Ascending aorta (tissue), 2 donors: Measurements from ENCODE around the gene AEN. TPM values are rescaled to one million over a fixed set of nuclear protein-coding genes. Genes with fewer than 3 reads are reported as not detected.

Source experiments
- DNase-seq, 2 donors: peaks; one replicate each; pipeline ENCODE4 v3.0.0-alpha.2; 2019; ENCODE audit warnings: low spot score in 2 of 2
- H3K27ac ChIP-seq, 2 donors: fragments of 200-600 bp; sonication (generic); one replicate each; pipeline ENCODE4 v1.5.1; 2016 to 2017; ENCODE audit warnings: mild to moderate bottlenecking in 1 of 2
- H3K27me3 ChIP-seq: fragments of 200-600 bp; sonication (generic); one replicate; pipeline ENCODE4 v1.5.1; 2017
- H3K36me3 ChIP-seq, 2 donors: fragments of 200-600 bp; sonication (generic); one replicate each; pipeline ENCODE4 v1.5.1; 2016
- H3K4me1 ChIP-seq, 2 donors: fragments of 200-600 bp; sonication (generic); one replicate each; pipeline ENCODE4 v1.5.1; 2016 to 2017; ENCODE audit warnings: mild to moderate bottlenecking in 1 of 2
- H3K4me3 ChIP-seq, 2 donors: fragments of 200-600 bp; sonication (generic); one replicate each; pipeline ENCODE4 v1.5.1; 2016 to 2017; ENCODE audit warnings: mild to moderate bottlenecking in 1 of 2
- H3K9me3 ChIP-seq, 2 donors: fragments of 200-600 bp; sonication (generic); one replicate each; pipeline ENCODE4 v1.5.1; 2016
- intact Hi-C: fragments of 100-400 bp; cut with DNase I; formaldehyde crosslinking; loops from one replicate; pipeline ENCODE4 v1.15.1; 2023
- total RNA-seq: library from RNA; depleted of rRNA; stranded (reverse); fragments of >200 nt; gene quantifications from one replicate; pipeline ENCODE4 v1.1.0, GENCODE V29; 2016
- TF ChIP-seq, protein P1 (sequence below), 3 experiments: fragments of 200-600 bp in 2 of 3; fragments of 450-650 bp in 1 of 3; sonication (generic) in 2 of 3; IDR thresholded peaks; one replicate each; pipeline ENCODE4 v1.5.1; 2016 to 2019; ENCODE audit warnings: antibody characterized with exemption in 3 of 3, mild to moderate bottlenecking in 1 of 3, moderate library complexity in 1 of 3

The AEN gene
- total RNA-seq, 1 donor from 2014 or later, result 13.5 TPM

DNA sequence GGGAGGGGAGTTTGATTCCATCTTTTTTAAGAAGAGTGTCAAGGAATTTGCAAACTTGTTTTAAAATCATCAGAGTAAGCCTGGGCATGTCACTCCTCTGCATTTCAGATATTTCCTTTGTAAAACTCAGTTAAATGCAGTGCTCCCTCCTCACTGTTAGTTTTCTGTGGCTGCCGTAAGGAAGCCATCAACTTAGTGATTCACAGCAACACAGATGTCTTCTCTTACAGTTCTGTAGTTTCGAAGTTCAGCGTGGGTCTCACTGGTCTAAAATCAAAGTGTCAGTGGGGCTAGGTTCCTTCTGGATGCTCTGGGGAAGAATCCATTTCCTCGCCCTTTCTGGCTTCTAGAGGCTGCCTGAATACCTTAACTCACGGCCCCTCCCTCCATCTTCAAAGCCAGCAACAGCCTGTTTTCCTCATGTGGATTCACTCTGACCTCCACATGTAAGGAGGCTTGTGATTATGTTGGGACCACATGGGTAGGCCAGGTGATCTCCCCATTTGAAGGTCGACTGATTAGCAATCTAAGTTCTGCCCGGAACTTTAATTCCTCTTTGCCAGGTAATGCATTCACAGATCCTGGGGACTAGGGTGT lies 30.1 kb downstream of the AEN start:
- intact Hi-C loops, result loop anchor here (10.0 kb wide), 2 partner anchors 364 to 524 kb away; no protein-coding TSS in a partner anchor
- no peak overlapping the region for H3K4me3 ChIP-seq
- H3K9me3 ChIP-seq, result no peaks in the 10 kb centered on the region
- no peak overlapping the region for H3K27ac ChIP-seq
- H3K36me3 ChIP-seq, result no peaks in the 10 kb centered on the region
- DNase-seq, result no peak
- TF ChIP-seq, protein P1, sequence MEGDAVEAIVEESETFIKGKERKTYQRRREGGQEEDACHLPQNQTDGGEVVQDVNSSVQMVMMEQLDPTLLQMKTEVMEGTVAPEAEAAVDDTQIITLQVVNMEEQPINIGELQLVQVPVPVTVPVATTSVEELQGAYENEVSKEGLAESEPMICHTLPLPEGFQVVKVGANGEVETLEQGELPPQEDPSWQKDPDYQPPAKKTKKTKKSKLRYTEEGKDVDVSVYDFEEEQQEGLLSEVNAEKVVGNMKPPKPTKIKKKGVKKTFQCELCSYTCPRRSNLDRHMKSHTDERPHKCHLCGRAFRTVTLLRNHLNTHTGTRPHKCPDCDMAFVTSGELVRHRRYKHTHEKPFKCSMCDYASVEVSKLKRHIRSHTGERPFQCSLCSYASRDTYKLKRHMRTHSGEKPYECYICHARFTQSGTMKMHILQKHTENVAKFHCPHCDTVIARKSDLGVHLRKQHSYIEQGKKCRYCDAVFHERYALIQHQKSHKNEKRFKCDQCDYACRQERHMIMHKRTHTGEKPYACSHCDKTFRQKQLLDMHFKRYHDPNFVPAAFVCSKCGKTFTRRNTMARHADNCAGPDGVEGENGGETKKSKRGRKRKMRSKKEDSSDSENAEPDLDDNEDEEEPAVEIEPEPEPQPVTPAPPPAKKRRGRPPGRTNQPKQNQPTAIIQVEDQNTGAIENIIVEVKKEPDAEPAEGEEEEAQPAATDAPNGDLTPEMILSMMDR (IDR thresholded peaks at IDR 0.05), result no peak
- no peaks in the 10 kb centered on the region for H3K4me1 ChIP-seq
- H3K27me3 ChIP-seq, result no peaks in the 10 kb centered on the region

DNA sequence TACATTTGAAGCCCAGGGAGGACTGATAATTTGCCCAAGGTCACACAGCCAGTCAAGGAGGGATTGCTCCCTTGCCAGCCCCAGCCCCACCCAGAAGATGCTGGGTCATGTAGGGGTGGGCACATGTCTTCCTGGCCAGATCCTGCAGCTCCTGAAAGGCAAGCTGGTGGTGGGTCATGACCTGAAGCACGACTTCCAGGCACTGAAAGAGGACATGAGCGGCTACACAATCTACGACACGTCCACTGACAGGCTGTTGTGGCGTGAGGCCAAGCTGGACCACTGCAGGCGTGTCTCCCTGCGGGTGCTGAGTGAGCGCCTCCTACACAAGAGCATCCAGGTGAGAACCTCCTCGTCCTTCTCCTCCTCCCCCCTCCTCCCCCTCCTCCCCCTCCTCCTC lies 30.8 kb downstream of the AEN start:
- Histone ChIP-seq H3K27ac (no peak overlapping the region), H3K27me3 (no peaks in the 10 kb centered on the region), H3K9me3 (no peaks in the 10 kb centered on the region), H3K36me3 (no peaks in the 10 kb centered on the region), H3K4me3 (no peak overlapping the region), H3K4me1 (no peaks in the 10 kb centered on the region)
- no peak for DNase-seq
- TF ChIP-seq, protein P1 (IDR thresholded peaks at IDR 0.05), result no peak
- intact Hi-C loops, result loop anchor here (10.0 kb wide), 2 partner anchors 363 to 523 kb away; no protein-coding TSS in a partner anchor

DNA sequence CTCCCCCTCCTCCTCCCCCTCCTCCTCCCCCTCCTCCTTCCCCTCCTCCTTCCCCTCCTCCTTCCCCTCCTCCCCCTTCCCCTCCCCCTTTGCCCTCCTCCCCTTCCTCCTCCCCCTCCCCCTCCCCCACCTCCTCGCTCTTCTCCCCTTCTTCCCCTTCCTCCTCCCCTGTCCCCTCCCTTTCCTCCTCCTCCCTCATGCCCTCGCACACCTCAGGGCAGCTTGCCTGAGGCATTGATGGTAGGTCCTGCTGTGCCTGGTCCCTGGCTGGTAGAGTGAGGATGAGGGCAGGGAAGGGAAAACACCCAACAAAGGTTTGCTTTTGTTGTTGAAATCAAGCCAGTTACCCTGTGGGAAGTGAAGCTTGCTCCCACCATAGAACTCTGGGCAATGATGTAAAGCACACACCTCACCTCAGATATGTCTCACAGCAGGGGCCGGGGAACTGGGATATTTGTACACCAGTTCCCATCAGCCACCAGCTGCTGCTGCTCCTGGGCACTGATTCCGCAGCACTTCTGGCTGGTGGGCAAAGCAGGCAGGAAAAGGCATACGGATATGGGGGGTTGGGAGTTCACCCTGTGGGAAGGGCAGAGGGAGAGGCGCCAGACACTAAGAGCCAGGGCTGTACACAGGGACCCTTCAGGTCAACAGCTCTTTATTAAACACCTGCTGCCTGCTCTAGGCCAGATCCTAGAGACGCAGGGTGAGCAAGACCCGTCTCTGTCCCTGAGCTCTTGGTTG lies 31.5 kb downstream of the AEN start:
- intact Hi-C loops, result loop anchor here (10.0 kb wide), 2 partner anchors 362 to 522 kb away; no protein-coding TSS in a partner anchor

DNA sequence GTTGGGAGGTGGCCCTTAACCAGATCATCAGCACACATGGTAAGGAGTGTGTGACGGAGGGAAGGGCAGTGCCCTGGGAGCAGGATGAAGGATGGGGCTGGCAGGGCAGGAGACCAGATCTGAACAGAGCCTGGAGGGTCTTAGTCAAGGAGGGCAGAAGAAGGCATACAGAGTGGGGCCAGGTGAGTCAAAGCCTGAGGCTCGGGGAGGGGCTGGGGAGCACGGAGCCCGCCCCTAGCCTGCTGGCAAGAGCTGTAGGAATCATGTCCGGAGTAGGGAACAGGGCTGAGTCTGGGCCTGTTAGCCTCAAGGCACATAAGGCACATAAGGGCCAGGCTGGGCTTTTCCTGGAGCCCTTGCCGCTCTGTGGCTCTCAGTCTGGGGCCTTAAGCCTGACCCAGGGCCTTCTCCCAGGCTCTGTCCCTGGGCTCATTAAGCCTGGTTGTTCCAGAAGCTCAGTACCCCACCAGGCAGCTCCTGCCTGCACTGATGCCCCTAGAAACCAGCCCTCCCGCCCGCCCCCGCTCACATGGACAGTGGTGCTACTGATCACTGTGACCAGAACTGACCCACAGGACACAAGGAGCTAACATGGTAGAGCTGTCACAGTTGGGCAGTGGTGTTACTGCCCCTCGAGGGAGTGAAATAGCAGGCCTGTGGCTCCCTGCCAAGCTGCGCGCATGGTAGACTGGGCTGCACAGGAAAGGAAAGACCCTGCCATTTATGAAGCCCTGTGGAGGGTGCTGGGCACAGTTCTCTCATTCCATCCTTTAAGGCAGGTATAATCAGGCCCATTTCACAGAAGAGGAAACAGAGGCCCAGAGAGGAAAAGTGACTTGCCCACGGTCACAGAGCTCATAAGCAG lies 32.3 kb downstream of the AEN start:
- Histone ChIP-seq H3K36me3 (no peaks in the 10 kb centered on the region), H3K9me3 (no peaks in the 10 kb centered on the region), H3K27ac (no peak overlapping the region), H3K4me1 (peaks cover 0 to under 1% of the 10 kb centered on the region in 2 donors), H3K4me3 (no peak overlapping the region), H3K27me3 (no peaks in the 10 kb centered on the region)
- DNase-seq, result peak in 1 of 2 donors; percentile 54
- TF ChIP-seq, protein P1 (IDR thresholded peaks at IDR 0.05), result no peak
- intact Hi-C loops, result loop anchor here (10.0 kb wide), 2 partner anchors 361 to 521 kb away; no protein-coding TSS in a partner anchor

More for the DNA sequence above, 31.5 kb downstream of the AEN start:
- Histone ChIP-seq H3K9me3 (no peaks in the 10 kb centered on the region), H3K36me3 (no peaks in the 10 kb centered on the region), H3K27ac (no peak overlapping the region), H3K4me3 (no peak overlapping the region), H3K4me1 (no peaks in the 10 kb centered on the region), H3K27me3 (no peaks in the 10 kb centered on the region)
- DNase-seq, result no peak
- TF ChIP-seq, protein P1 (IDR thresholded peaks at IDR 0.05), result no peak

DNA sequence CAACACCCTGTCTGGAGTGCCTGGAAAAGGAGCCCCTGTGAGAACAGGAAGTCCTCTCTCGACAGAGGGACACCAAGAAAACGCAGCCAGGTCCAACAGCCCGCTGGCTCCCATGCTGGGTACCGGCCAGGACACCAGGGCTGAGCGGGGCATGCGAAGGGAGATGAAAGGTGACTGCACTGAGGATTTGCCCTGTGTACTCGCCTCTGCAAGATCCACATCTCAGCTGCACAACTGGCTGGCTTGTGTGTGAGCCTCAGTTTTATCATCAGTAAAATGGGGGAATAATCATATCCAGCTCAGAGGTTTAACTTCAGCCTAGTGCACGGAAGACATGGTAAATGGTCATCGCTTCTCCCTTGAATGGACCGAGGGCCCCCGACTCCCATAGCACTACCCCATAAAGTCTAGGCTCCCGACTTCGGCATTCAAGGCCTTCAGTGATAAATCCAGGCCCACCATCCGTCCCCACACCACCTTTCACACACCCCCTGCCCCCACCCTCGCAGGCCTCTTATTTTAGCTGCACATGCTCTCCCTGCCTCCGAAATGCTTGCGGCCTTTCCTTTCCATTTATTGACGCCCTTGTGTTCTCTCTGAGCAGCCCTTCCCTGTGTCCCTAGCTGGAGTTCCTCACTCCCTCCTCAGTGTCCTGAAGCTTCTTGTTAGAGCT lies 33.4 kb downstream of the AEN start:
- Histone ChIP-seq H3K9me3 (no peaks in the 10 kb centered on the region), H3K4me3 (no peak overlapping the region), H3K36me3 (no peaks in the 10 kb centered on the region), H3K27me3 (no peaks in the 10 kb centered on the region), H3K27ac (no peak overlapping the region), H3K4me1 (peaks cover 4 to 9% of the 10 kb centered on the region in 2 donors)
- intact Hi-C loops, result loop anchor here (5.0 to 10.0 kb wide), 4 partner anchors 93 to 520 kb away; no protein-coding TSS in a partner anchor
- TF ChIP-seq, protein P1 (IDR thresholded peaks at IDR 0.05), result no peak
- DNase-seq, result peak in 1 of 2 donors; percentile 56
